Keratinocyte (primary cell): ENCODE results near the gene ZNF385A. TPM values are rescaled to one million over a fixed set of nuclear protein-coding genes. Genes with fewer than 3 reads are reported as not detected.

ENCODE experiments used
- DNase-seq: peaks from one replicate; pipeline ENCODE4 v3.0.0-alpha.2; 2011; ENCODE audit warnings: low read depth, missing footprints, low spot score
- FAIRE-seq: peaks from 2 replicates; lab custom pipeline; 2011; peaks lifted over from hg19 to GRCh38; lab: Jason Lieb, UNC
- H2AFZ ChIP-seq: 2 replicates; pipeline ENCODE4 v1.6.0; 2012; ENCODE audit warnings: low read length, control low read depth, inconsistent platforms; ENCODE audit not compliant: control insufficient read depth
- H3K27ac ChIP-seq: 2 replicates; pipeline ENCODE4 v1.5.1; 2011; ENCODE audit warnings: low read length; ENCODE audit not compliant: control insufficient read depth, insufficient read depth
- H3K27me3 ChIP-seq: 3 replicates; pipeline ENCODE4 v1.6.0; 2011; ENCODE audit warnings: low read length; ENCODE audit not compliant: control insufficient read depth, insufficient read depth; ENCODE audit errors: extremely low read depth
- H3K36me3 ChIP-seq, 2 experiments: 2 replicates in 1 of 2; 3 replicates in 1 of 2; pipeline ENCODE4 v1.5.1; 2011; ENCODE audit warnings: low read length in 2 of 2, mild to moderate bottlenecking in 1 of 2; ENCODE audit not compliant: control insufficient read depth in 2 of 2, insufficient read depth in 2 of 2; ENCODE audit errors: extremely low read depth in 1 of 2
- H3K4me1 ChIP-seq: 3 replicates; pipeline ENCODE4 v1.5.1; 2011; ENCODE audit warnings: low read length; ENCODE audit not compliant: control insufficient read depth, insufficient read depth; ENCODE audit errors: extremely low read depth
- H3K4me2 ChIP-seq: 3 replicates; pipeline ENCODE4 v1.6.0; 2011; ENCODE audit warnings: low read depth, low read length; ENCODE audit not compliant: control insufficient read depth, insufficient read depth; ENCODE audit errors: extremely low read depth
- H3K4me3 ChIP-seq, 3 experiments: fragments of 200-600 bp in 1 of 3; sonication (generic) in 1 of 3; 2 replicates in 2 of 3; 3 replicates in 1 of 3; pipeline ENCODE4 v1.5.1; 2011 to 2016; ENCODE audit warnings: low read length in 3 of 3, mild to moderate bottlenecking in 3 of 3, control low read depth in 2 of 3, inconsistent platforms in 1 of 3, low read depth in 1 of 3, mixed read lengths in 1 of 3, mixed run types in 1 of 3, moderate library complexity in 1 of 3; ENCODE audit not compliant: control insufficient read depth in 2 of 3, insufficient read depth in 2 of 3; ENCODE audit errors: extremely low read depth in 1 of 3
- H3K79me2 ChIP-seq: 2 replicates; pipeline ENCODE4 v1.6.0; 2012; ENCODE audit warnings: low read length; ENCODE audit not compliant: control insufficient read depth, insufficient read depth
- H3K9ac ChIP-seq: 3 replicates; pipeline ENCODE4 v1.6.0; 2011; ENCODE audit warnings: low read length; ENCODE audit not compliant: control insufficient read depth, insufficient read depth; ENCODE audit errors: extremely low read depth
- H3K9me1 ChIP-seq: 3 replicates; pipeline ENCODE4 v1.6.0; 2011; ENCODE audit warnings: low read length; ENCODE audit not compliant: control insufficient read depth, insufficient read depth; ENCODE audit errors: extremely low read depth
- H3K9me3 ChIP-seq: 2 replicates; pipeline ENCODE4 v1.5.1; 2012; ENCODE audit warnings: low read depth, low read length; ENCODE audit not compliant: control insufficient read depth
- H4K20me1 ChIP-seq: 3 replicates; pipeline ENCODE4 v1.6.0; 2011; ENCODE audit warnings: low read length; ENCODE audit not compliant: control insufficient read depth, insufficient read depth; ENCODE audit errors: extremely low read depth
- CTCF ChIP-seq, 3 experiments: IDR thresholded peaks in 1 of 3; conservative IDR thresholded peaks in 1 of 3; optimal IDR thresholded peaks in 1 of 3; 2 replicates in 2 of 3; 3 replicates in 1 of 3; pipeline versions ENCODE3 to v1.5.1; 2011; ENCODE audit warnings: low read length in 3 of 3, mild to moderate bottlenecking in 3 of 3, moderate library complexity in 2 of 3, control low read depth in 1 of 3, inconsistent platforms in 1 of 3; ENCODE audit not compliant: insufficient read depth in 2 of 3; ENCODE audit errors: extremely low read depth in 1 of 3
- EZH2 ChIP-seq: IDR thresholded peaks from one replicate; pipeline ENCODE4 v1.6.1; 2012; ENCODE audit warnings: inconsistent platforms, mild to moderate bottlenecking, low read length, moderate library complexity
- dilution Hi-C: fragments of 300-500 bp; cut with MboI; formaldehyde crosslinking; loops from one replicate; pipeline ENCODE4 v1.7.0; 2020; ENCODE audit warnings: low sequenced_read_pairs; ENCODE audit not compliant: extremely low pct_ligation_motif_present
- polyA plus RNA-seq, 5 experiments: library from polyadenylated mRNA; depleted of rRNA in 3 of 5; stranded (reverse) in 3 of 5; stranded (forward) in 1 of 5; unstranded in 1 of 5; fragments of >200 nt; gene quantifications; 1 replicate in 1 of 5; 2 replicates in 3 of 5; 3 replicates in 1 of 5; pipeline versions ENCODE4 v1.2.1 to v1.2.3, GENCODE V29; 2011 to 2012; ENCODE audit warnings: missing spikeins in 2 of 5, low read depth in 1 of 5, low replicate concordance in 1 of 5

ZNF385A gene
- polyA plus RNA-seq, 1 donor (not counting 4 experiments of a cell fraction or from before 2014, with no cell fraction given): 11.4 TPM

- no peak for FAIRE-seq
These were observed 20.1 kb downstream of the ZNF385A start, which contains the start of gene GPR84 for GRCh38 chr12:54364413-54364812. Gene GPR84 (minus strand): TSS chr12:54364486. CDS start chr12:54363851, 635 bp downstream.

GRCh38 chr12:54363618-54364017 is 20.9 kb downstream of the ZNF385A start:
- no peak for TF ChIP-seq CTCF (optimal IDR thresholded peaks at IDR 0.05 in 1 of 3, IDR thresholded peaks at IDR 0.05 in 1 of 3, conservative IDR thresholded peaks at IDR 0.05 in 1 of 3; ENCODE audit: extremely low read depth in 1 of 3, insufficient read depth in 2 of 3, low read length in 3 of 3)
- no peak for TF ChIP-seq EZH2
- H3K4me3 ChIP-seq: no peak overlapping the region
- dilution Hi-C loops: no loop called here
- H3K27me3 ChIP-seq: no peaks in the 10 kb centered on the region
- FAIRE-seq (no peak), DNase-seq (no peak)
- H3K4me2 ChIP-seq: no peak overlapping the region
- H3K9ac ChIP-seq: no peak overlapping the region
- peaks cover 20% of the 10 kb centered on the region for H3K4me1 ChIP-seq
- no peaks in the 10 kb centered on the region for H3K9me1 ChIP-seq
- H4K20me1 ChIP-seq: no peaks in the 10 kb centered on the region
- H3K36me3 ChIP-seq: peaks cover 0 to 6% of the 10 kb centered on the region in 2 experiments
- H3K27ac ChIP-seq: no peak overlapping the region
- H3K79me2 ChIP-seq: no peaks in the 10 kb centered on the region
- no peak overlapping the region for H2AFZ ChIP-seq
- H3K9me3 ChIP-seq: no peaks in the 10 kb centered on the region

More at GRCh38 chr12:54364413-54364812, 20.1 kb downstream of the ZNF385A start, which contains the start of gene GPR84:
- Histone ChIP-seq H3K4me3 (no peak within 1 kb of the TSS), H3K9me1 (no peaks in the 10 kb centered on the region), H3K9ac (no peak within 1 kb of the TSS), H3K27me3 (no peaks in the 10 kb centered on the region), H3K36me3 (peaks cover 1 to 6% of the 10 kb centered on the region in 2 experiments), H3K9me3 (no peaks in the 10 kb centered on the region), H3K4me1 (peaks cover 23% of the 10 kb centered on the region), H3K4me2 (no peak within 1 kb of the TSS), H3K27ac (no peak within 1 kb of the TSS), H3K79me2 (no peaks in the 10 kb centered on the region), H4K20me1 (no peaks in the 10 kb centered on the region), H2AFZ (no peak within 1 kb of the TSS)
- dilution Hi-C loops: no loop called here
- no peak for DNase-seq
- TF ChIP-seq CTCF (optimal IDR thresholded peaks at IDR 0.05 in 1 of 3, IDR thresholded peaks at IDR 0.05 in 1 of 3, conservative IDR thresholded peaks at IDR 0.05 in 1 of 3; ENCODE audit: extremely low read depth in 1 of 3, insufficient read depth in 2 of 3, low read length in 3 of 3) (no peak), EZH2 (no peak)
